GM12878 (cell line): ENCODE measurements around the gene DDX20. TPM values are rescaled to one million over a fixed set of nuclear protein-coding genes. Genes with fewer than 3 reads are reported as not detected.

ENCODE experiments used
- ATAC-seq: fragments of 200-7000 bp; cut with Tn5 transposase; 3 replicates; pipeline ENCODE4 v1.9.1; 2020; ENCODE audit warnings: mild to moderate bottlenecking, moderate library complexity
- BruUV-seq: library from RNA; stranded (reverse); fragments of 400-500 nt; replicated peaks from 2 replicates; lab custom pipeline; 2021; lab: Mats Ljungman, UMichigan
- CTCF ChIA-PET: fragments of 300-600 bp; sonication (Branson Sonifier 250); formaldehyde crosslinking; extraction: SDS; loops from one replicate; lab custom pipeline; 2021; ENCODE audit warnings: inconsistent platforms; lab: Yijun Ruan, JAX
- POLR2A ChIA-PET: fragments of 350-600 bp; formaldehyde crosslinking; extraction: SDS; loops from one replicate; lab custom pipeline; 2021; ENCODE audit warnings: inconsistent platforms; lab: Charles Lee
- RAD21 ChIA-PET: fragments of 300-600 bp; sonication (Branson Sonifier 250); formaldehyde crosslinking; loops from one replicate; lab custom pipeline; 2023; ENCODE audit warnings: antibody characterized with exemption; ENCODE audit not compliant: unreplicated experiment; lab: Charles Lee
- SMC1A ChIA-PET: fragments of 300-600 bp; sonication (Branson Sonifier 250); formaldehyde crosslinking; loops from one replicate; lab custom pipeline; 2023; ENCODE audit not compliant: unreplicated experiment, uncharacterized antibody; lab: Charles Lee
- DNase-seq: peaks from one replicate; pipeline ENCODE4 v3.0.0-alpha.2; 2011; ENCODE audit warnings: low read depth, low spot score
- FAIRE-seq: peaks from 3 replicates; lab custom pipeline; 2011; peaks lifted over from hg19 to GRCh38; lab: Jason Lieb, UNC
- H2AFZ ChIP-seq: 2 replicates; pipeline ENCODE4 v1.6.0; 2011; ENCODE audit warnings: low read depth, low read length, control low read depth; ENCODE audit not compliant: control insufficient read depth
- H3K27ac ChIP-seq: 2 replicates; pipeline ENCODE4 v1.5.1; 2011; ENCODE audit warnings: control low read depth; ENCODE audit not compliant: control insufficient read depth, insufficient read depth
- H3K27me3 ChIP-seq, 2 experiments: replicated peaks in 1 of 2; 2 replicates each; pipeline versions ENCODE4 v1.6.0 to v1.6.1; 2011; ENCODE audit warnings: low read length in 1 of 2; ENCODE audit not compliant: control insufficient read depth in 2 of 2, insufficient read depth in 2 of 2
- H3K36me3 ChIP-seq, 2 experiments: 2 replicates each; pipeline ENCODE4 v1.5.1; 2011; ENCODE audit warnings: low read length in 1 of 2; ENCODE audit not compliant: control insufficient read depth in 2 of 2, insufficient read depth in 2 of 2
- H3K4me1 ChIP-seq: 2 replicates; pipeline ENCODE4 v1.6.1; 2011; ENCODE audit warnings: mild to moderate bottlenecking, low read length, moderate library complexity, mixed read lengths; ENCODE audit not compliant: control insufficient read depth, insufficient read depth
- H3K4me2 ChIP-seq: 2 replicates; pipeline ENCODE4 v1.6.0; 2011; ENCODE audit warnings: control low read depth; ENCODE audit not compliant: control insufficient read depth, insufficient read depth
- H3K4me3 ChIP-seq: fragments of 200-600 bp; sonication (generic); 2 replicates; pipeline ENCODE4 v1.5.1; 2016
- H3K79me2 ChIP-seq: 2 replicates; pipeline ENCODE4 v1.6.0; 2011; ENCODE audit warnings: low read length; ENCODE audit not compliant: control insufficient read depth, insufficient read depth
- H3K9ac ChIP-seq: 2 replicates; pipeline ENCODE4 v1.8.0; 2011; ENCODE audit warnings: low read length, control low read depth, mixed read lengths; ENCODE audit not compliant: control insufficient read depth, insufficient read depth
- H3K9me3 ChIP-seq: replicated peaks from 3 replicates; pipeline ENCODE4 v1.5.1; 2011; ENCODE audit warnings: mild to moderate bottlenecking, low read length; ENCODE audit not compliant: control insufficient read depth, insufficient read depth
- H4K20me1 ChIP-seq: 2 replicates; pipeline ENCODE4 v1.6.0; 2011; ENCODE audit not compliant: control insufficient read depth, insufficient read depth
- CREB1 ChIP-seq: IDR thresholded peaks from 2 replicates; pipeline ENCODE4 v1.6.1; 2012; ENCODE audit warnings: low read depth, mild to moderate bottlenecking, inconsistent platforms
- DPF2 ChIP-seq: fragments of 450-650 bp; IDR thresholded peaks from 2 replicates; pipeline ENCODE4 v1.6.1; 2017; ENCODE audit warnings: mild to moderate bottlenecking
- EGR1 ChIP-seq, 2 experiments: IDR thresholded peaks; 1 replicate in 1 of 2; 2 replicates in 1 of 2; pipeline ENCODE4 v1.6.1; 2011 to 2012; ENCODE audit warnings: low read depth in 2 of 2, low read length in 2 of 2, borderline replicate concordance in 1 of 2, mild to moderate bottlenecking in 1 of 2, moderate library complexity in 1 of 2
- EP300 ChIP-seq, 2 experiments: fragments of 150-350 bp in 1 of 2; IDR thresholded peaks; 2 replicates each; pipeline ENCODE4 v1.6.1; 2011 to 2012; ENCODE audit warnings: low read depth in 2 of 2, low read length in 2 of 2, borderline replicate concordance in 1 of 2, improper control_type of control experiment in 1 of 2, inconsistent platforms in 1 of 2; ENCODE audit not compliant: control insufficient read depth in 1 of 2
- ETV6 ChIP-seq, 2 experiments: fragments of 450-650 bp in 1 of 2; IDR thresholded peaks in 1 of 2; conservative IDR thresholded peaks in 1 of 2; 2 replicates each; pipeline ENCODE4 v1.6.1; 2014; ENCODE audit warnings: antibody characterized with exemption in 1 of 2, borderline replicate concordance in 1 of 2, low read depth in 1 of 2, mild to moderate bottlenecking in 1 of 2, moderate library complexity in 1 of 2
- EZH2 ChIP-seq: IDR thresholded peaks from 2 replicates; pipeline ENCODE4 v1.6.1; 2012; ENCODE audit warnings: low read depth, mild to moderate bottlenecking, control low read depth, inconsistent platforms, low read length, borderline replicate concordance; ENCODE audit not compliant: control insufficient read depth
- FOXK2 ChIP-seq: fragments of 450-650 bp; IDR thresholded peaks from 2 replicates; pipeline ENCODE4 v1.6.1; 2017; ENCODE audit warnings: mild to moderate bottlenecking, moderate library complexity
- RCOR1 ChIP-seq: conservative IDR thresholded peaks from 2 replicates; pipeline ENCODE4 v1.6.1; 2012; ENCODE audit warnings: low read depth, low read length, improper control_type of control experiment
- RFX5 ChIP-seq: IDR thresholded peaks from 2 replicates; pipeline ENCODE4 v1.6.1; 2011; ENCODE audit warnings: low read depth, low read length, improper control_type of control experiment
- WRNIP1 ChIP-seq: IDR thresholded peaks from 2 replicates; pipeline ENCODE4 v1.6.1; 2011; ENCODE audit warnings: low read depth, low read length, improper control_type of control experiment, borderline replicate concordance
- YY1 ChIP-seq: IDR thresholded peaks from 2 replicates; pipeline ENCODE4 v1.6.1; 2011; ENCODE audit warnings: low read depth, mild to moderate bottlenecking, low read length
- ZNF24 ChIP-seq: fragments of 450-650 bp; IDR thresholded peaks from 2 replicates; pipeline ENCODE4 v1.6.1; 2017; ENCODE audit warnings: antibody characterized with exemption, mild to moderate bottlenecking
- ZZZ3 ChIP-seq: IDR thresholded peaks from 2 replicates; pipeline ENCODE4 v1.6.1; 2011; ENCODE audit warnings: low read depth; ENCODE audit not compliant: control insufficient read depth, insufficient read length
- WGBS: methylation state at CpG from one replicate; pipeline ENCODE4 v1.1.6; 2016; ENCODE audit warnings: low lambda C conversion rate; ENCODE audit not compliant: insufficient replicate concordance, insufficient coverage; ENCODE audit errors: missing lambda C conversion rate; 5-methylcytosine and 5-hydroxymethylcytosine counted together
- in situ Hi-C: fragments of 300-500 bp; cut with MboI; formaldehyde crosslinking; loops from 9 replicates; pipeline ENCODE4 v1.14.3; 2018; ENCODE audit warnings: mixed read lengths
- intact Hi-C: fragments of 100-400 bp; cut with micrococcal nuclease; formaldehyde crosslinking; loops from one replicate; pipeline ENCODE4 v1.14.2; 2022; ENCODE audit not compliant: unreplicated experiment
- polyA plus RNA-seq, 11 experiments: library from polyadenylated mRNA; depleted of rRNA in 4 of 11; unstranded in 6 of 11; stranded (reverse) in 5 of 11; fragments of >200 nt; fragmentation: Nextera tagmentation in 4 of 11; fragmentation: Illumina TruSeq in 1 of 11; extraction: Ambion mirVana in 4 of 11; extraction: Trizol in 1 of 11; gene quantifications; 1 replicate in 1 of 11; 2 replicates in 10 of 11; pipeline versions ENCODE4 v1.2.1 to v1.2.3, GENCODE V29; 2011 to 2016; ENCODE audit warnings: inconsistent platforms in 2 of 11, missing spikeins in 2 of 11, low read depth in 1 of 11
- total RNA-seq, 4 experiments: library from RNA; depleted of rRNA in 3 of 4; stranded (reverse); fragments of >200 nt in 3 of 4; fragmentation: Illumina TruSeq in 1 of 4; extraction: Trizol in 1 of 4; gene quantifications; 2 replicates each; pipeline versions ENCODE4 v1.2.1 to v1.2.3, GENCODE V29; 2013 to 2021
- TF ChIP-seq, protein P1 (sequence below): IDR thresholded peaks from 2 replicates; pipeline ENCODE4 v1.6.1; 2012; ENCODE audit warnings: low read length, inconsistent platforms
- TF ChIP-seq, protein P2 (sequence below): IDR thresholded peaks from 2 replicates; pipeline ENCODE4 v1.6.1; 2012; ENCODE audit warnings: mild to moderate bottlenecking, low read depth, low read length
- TF ChIP-seq, protein P3 (sequence below): fragments of 450-650 bp; IDR thresholded peaks from 2 replicates; pipeline ENCODE4 v1.6.1; 2016; ENCODE audit warnings: mild to moderate bottlenecking

The DDX20 gene
- total and polyA plus RNA-seq, 10 of the 15 experiments (the other 5 are each of a cell fraction or from before 2014, with no cell fraction given), result 7.2 to 30.6 (median 25.1) TPM

DNA sequence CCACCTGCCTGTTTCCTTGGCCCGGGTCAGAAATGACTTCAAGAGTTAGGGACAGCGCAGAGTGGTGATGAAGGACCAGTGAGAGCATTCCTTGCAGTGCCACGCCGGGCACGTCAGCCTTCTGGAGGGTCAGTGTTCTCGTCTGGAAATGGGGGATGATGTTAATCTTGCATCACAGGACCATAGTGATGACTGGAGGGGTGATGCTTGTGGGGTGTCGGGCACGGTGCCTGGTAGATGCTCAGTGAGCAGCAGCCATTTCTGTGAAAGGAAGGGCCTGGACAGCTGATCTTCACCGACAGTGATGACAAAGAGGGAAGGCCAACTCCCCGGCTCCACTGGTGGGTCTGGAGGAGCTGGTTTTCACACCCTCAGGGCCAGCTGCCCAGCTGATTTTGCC lies 56.2 kb downstream of the DDX20 start:
- in situ Hi-C loops, result no loop called here
- TF ChIP-seq, protein P1, sequence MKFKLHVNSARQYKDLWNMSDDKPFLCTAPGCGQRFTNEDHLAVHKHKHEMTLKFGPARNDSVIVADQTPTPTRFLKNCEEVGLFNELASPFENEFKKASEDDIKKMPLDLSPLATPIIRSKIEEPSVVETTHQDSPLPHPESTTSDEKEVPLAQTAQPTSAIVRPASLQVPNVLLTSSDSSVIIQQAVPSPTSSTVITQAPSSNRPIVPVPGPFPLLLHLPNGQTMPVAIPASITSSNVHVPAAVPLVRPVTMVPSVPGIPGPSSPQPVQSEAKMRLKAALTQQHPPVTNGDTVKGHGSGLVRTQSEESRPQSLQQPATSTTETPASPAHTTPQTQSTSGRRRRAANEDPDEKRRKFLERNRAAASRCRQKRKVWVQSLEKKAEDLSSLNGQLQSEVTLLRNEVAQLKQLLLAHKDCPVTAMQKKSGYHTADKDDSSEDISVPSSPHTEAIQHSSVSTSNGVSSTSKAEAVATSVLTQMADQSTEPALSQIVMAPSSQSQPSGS, result no peak
- TF ChIP-seq ZNF24 (no peak), WRNIP1 (no peak), RCOR1 (no peak), FOXK2 (no peak), RFX5 (no peak), EP300 (IDR thresholded peaks at IDR 0.05; ENCODE audit: borderline replicate concordance in 1 of 2, control insufficient read depth in 1 of 2, low read depth in 2 of 2, low read length in 2 of 2) (no peak), EGR1 (IDR thresholded peaks at IDR 0.05; ENCODE audit: borderline replicate concordance in 1 of 2, low read depth in 2 of 2, low read length in 2 of 2) (no peak), YY1 (no peak), CREB1 (no peak), ETV6 (conservative IDR thresholded peaks at IDR 0.05 in 1 of 2, IDR thresholded peaks at IDR 0.05 in 1 of 2; ENCODE audit: borderline replicate concordance in 1 of 2, low read depth in 1 of 2) (no peak), EZH2 (no peak), DPF2 (no peak), ZZZ3 (no peak)
- TF ChIP-seq, protein P2, sequence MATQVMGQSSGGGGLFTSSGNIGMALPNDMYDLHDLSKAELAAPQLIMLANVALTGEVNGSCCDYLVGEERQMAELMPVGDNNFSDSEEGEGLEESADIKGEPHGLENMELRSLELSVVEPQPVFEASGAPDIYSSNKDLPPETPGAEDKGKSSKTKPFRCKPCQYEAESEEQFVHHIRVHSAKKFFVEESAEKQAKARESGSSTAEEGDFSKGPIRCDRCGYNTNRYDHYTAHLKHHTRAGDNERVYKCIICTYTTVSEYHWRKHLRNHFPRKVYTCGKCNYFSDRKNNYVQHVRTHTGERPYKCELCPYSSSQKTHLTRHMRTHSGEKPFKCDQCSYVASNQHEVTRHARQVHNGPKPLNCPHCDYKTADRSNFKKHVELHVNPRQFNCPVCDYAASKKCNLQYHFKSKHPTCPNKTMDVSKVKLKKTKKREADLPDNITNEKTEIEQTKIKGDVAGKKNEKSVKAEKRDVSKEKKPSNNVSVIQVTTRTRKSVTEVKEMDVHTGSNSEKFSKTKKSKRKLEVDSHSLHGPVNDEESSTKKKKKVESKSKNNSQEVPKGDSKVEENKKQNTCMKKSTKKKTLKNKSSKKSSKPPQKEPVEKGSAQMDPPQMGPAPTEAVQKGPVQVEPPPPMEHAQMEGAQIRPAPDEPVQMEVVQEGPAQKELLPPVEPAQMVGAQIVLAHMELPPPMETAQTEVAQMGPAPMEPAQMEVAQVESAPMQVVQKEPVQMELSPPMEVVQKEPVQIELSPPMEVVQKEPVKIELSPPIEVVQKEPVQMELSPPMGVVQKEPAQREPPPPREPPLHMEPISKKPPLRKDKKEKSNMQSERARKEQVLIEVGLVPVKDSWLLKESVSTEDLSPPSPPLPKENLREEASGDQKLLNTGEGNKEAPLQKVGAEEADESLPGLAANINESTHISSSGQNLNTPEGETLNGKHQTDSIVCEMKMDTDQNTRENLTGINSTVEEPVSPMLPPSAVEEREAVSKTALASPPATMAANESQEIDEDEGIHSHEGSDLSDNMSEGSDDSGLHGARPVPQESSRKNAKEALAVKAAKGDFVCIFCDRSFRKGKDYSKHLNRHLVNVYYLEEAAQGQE, result no peak
- TF ChIP-seq, protein P3, sequence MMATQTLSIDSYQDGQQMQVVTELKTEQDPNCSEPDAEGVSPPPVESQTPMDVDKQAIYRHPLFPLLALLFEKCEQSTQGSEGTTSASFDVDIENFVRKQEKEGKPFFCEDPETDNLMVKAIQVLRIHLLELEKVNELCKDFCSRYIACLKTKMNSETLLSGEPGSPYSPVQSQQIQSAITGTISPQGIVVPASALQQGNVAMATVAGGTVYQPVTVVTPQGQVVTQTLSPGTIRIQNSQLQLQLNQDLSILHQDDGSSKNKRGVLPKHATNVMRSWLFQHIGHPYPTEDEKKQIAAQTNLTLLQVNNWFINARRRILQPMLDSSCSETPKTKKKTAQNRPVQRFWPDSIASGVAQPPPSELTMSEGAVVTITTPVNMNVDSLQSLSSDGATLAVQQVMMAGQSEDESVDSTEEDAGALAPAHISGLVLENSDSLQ, result no peak
- RAD21 ChIA-PET, result no interaction called here
- 30% methylated on average over 10 of the region's 10 CpGs for WGBS
- Histone ChIP-seq H3K36me3 (no peaks in the 10 kb centered on the region), H3K9ac (no peak overlapping the region), H4K20me1 (no peaks in the 10 kb centered on the region; the same call in 1 of the 2 replicates), H3K4me3 (no peak overlapping the region), H3K27ac (no peak overlapping the region), H2AFZ (no peak overlapping the region), H3K27me3 (peaks cover 0 to 9% of the 10 kb centered on the region in 2 experiments), H3K79me2 (no peaks in the 10 kb centered on the region), H3K4me1 (no peaks in the 10 kb centered on the region), H3K9me3 (no peaks in the 10 kb centered on the region), H3K4me2 (no peak overlapping the region)
- FAIRE-seq (no peak), DNase-seq (no peak), ATAC-seq (no peak)
- CTCF ChIA-PET, result no interaction called here
- intact Hi-C loops, result no loop called here
- no TSS peak for BruUV-seq
- SMC1A ChIA-PET, result no interaction called here
- POLR2A ChIA-PET, result no interaction called here
